HG03159 (cell line): ENCODE data around the gene SPEG.

Experiments
- ATAC-seq: cut with Tn5 transposase; IDR thresholded peaks from one replicate; pipeline ENCODE4 v1.9.1; 2021; ENCODE audit warnings: mild to moderate bottlenecking, moderate library complexity; ENCODE audit not compliant: unreplicated experiment

Gene SPEG

DNA sequence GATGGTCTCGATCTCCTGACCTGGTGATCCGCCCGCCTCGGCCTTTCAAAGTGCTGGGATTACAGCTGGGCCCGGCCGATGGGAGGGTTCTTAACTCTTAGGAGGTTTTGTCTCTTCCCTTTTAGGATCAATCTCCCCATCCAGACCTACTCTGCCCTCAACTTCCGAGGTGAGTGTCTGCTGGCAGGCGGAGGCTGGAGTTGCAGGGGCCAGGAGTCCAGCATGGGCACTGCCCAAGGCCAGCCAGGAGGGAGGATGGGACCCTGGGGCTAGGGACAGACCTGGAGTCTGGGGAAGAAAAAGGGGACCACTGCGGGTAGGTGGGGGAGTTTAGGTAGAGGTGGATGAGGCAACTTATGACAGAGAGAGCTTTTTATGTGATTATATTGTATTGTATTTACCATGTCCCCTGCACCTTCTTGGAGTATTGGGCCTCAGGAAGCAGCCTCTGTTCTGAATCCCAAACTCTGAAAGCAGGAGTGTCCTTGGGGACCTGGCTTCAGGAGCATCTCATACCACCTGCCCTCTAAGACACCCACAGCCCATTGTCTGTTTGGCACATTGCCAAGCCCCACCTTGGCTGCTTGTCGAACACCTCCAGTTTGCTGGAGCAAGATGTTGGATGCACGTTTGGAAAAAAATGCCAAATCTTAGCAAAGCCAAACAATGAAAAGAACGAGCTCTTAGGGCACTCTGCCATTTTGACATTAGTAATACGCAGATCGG lies 10.8 kb upstream of the SPEG start:
- no peak for ATAC-seq

DNA sequence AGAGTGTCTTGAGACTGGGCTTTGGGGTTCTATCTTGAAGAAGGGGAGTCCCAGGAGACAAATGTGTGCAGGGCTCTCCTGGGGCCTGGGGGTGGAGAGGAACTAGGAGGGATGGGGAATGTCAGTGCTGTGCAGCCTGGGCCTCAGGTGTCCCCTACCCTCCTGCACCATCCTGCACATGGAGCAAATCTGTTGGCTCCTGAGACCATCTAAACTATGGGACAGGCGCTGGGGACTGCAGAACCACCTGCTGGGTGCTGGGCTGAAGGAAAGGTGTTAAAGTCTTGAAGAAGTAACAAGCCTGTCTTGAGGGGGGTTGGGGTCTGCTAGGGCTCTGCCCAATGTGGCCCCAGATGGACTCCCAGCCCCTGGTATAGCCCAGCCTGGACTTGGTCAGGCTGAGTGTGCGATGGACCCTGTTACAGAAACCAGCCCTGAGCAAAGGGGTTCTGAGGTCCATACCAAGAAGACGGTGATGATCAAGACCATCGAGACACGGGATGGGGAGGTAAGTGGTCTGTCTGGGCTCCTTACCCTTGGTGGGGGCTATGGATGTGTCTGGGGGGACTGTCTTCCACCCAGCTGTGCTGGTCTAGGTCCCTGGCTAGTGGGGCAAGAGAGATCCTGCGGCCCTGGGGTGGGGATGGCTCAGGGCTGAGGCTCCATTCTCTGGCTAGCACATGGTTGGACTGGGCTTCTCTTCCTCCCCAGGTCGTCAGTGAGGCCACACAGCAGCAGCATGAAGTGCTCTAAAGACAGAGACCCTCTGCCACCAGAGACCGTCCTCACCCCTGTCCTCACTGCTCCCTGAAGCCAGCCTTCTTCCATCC lies 9.2 kb upstream of the SPEG start:
- no peak for ATAC-seq

DNA sequence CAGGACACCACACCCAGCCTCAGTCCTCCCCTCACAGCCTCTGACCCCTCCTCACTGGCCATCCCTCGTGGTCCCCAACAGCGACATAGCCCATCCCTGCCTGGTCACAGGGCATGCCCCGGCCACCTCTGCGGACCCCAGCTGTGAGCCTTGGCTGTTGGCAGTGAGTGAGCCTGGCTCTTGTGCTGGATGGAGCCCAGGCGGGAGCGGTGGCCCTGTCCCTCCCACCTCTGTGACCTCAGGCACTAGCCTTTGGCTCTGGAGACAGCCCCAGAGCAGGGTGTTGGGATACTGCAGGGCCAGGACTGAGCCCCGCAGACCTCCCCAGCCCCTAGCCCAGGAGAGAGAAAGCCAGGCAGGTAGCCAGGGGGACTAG lies 8.6 kb upstream of the SPEG start:
- no peak for ATAC-seq

DNA sequence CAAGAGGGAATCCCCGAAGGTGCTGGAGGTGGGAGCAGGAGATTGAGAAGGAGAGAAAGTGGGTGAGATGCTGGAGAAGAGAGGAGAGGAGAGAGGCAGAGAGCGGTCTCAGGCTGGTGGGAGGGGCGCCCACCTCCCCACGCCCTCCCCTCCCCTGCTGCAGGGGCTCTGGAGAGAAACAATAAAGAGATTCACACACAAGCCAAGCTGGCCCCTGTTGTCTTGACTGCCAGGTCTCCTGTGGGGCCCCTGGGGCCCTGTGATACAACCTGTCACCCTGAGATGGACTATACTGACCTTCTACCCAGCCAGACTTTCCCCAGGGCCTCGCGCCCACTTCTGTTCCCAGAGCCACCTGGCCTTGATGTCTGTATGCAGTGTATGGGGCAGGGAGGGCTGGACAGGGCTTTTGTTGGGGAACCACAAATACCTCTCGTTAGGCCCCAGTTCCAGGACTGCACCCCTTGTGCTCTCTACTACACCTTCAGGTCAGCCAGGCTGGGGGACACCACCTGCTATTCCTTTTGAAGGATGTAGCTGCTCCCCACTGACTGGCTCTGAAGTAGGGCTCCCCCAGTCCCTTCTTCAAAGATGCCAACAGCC lies 8.0 kb upstream of the SPEG start:
- ATAC-seq = no peak

DNA sequence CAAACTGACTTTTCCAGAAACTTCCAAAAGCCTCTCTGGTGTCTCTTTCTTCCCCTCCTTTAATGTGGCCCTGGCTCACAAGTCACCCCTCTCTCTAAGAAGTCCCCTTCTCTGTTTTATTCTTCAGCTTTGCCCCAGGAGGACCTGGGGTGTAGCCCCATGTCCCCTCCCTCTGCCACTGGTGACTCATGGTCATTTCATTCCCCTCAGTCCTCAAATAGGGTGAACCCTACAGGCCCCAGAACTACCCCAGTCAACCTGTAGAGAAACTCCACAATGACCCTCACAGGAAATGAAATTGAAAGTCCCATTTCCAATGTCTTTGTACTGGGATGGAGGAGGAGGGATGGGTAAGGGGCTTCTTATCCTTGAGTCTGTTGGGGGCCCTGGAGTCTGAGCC lies 6.2 kb upstream of the SPEG start:
- no peak for ATAC-seq

DNA sequence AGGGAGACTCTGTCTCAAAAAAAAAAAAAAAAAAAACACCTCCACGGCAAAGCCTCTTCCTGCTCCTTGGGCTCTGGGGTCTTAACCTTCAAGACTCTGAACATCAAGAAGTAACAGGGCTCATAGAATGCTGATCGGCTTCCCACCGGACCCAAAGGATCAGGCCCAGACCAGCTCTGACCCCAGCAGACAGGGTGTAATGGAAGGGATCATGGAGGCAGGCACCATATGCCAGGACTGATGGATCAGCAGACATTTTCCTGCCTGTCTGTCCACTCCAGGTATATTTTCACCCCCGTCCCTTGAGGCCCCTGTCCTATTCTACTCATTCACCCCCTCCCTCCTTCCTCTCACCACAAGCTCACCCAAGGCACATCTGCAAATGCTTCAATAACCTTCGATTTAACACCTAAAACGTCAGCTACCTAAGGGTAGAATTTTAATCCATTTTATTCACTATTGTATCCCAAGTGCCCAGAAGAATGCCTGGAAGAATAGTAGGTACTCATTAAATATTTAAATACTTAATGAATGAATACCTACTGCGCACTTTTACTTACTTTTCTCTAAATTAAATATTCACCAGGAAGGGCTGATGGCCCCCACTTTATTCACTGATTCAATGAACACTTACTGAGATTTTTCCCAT lies 4.6 kb upstream of the SPEG start:
- ATAC-seq = no peak

DNA sequence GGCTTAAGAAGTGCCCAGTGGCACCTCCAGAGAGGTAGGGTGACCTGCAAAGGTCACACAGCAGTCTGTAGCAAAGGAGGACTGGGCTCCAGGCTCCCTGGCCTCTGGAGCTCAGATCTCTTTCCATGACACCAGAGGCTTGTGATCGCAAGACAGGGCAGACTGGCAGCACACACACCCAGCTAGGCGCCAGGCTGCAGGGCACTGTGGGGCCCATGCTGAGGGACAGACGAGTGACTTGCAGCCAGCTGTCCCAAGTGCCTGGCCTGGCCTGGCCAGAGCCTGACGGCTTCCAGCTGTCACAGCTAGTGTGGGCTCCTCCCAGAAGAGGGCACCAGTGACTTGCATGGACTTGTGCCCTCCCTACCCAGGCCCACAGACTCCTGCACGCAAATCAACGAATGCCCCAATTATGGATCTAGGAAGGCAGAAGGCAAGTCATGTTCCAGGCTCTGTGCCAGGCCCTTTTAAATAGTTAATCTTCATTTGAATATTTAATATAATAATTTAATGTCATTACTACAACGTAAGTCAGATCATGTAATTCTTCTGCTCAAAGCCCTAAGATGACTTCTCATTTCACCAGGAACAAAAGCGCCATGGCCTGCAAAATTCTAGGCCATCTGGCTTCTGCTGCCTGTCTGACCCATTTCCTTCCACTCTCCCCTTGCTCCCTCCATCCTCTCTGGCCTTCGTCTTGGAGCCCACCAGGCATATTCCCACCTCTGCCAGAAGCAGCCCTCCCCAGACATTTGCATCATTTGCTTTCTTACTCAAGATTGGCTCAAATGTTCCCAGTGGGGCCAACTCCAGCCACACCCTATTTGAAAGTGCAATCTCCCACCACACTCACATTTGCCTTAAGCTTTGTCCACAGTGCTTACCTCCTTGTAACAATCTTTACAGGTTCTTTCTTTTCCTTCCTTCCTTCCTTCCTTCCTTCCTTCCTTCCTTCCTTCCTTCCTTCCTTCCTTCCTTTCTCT lies 3.7 kb upstream of the SPEG start:
- no peak for ATAC-seq

DNA sequence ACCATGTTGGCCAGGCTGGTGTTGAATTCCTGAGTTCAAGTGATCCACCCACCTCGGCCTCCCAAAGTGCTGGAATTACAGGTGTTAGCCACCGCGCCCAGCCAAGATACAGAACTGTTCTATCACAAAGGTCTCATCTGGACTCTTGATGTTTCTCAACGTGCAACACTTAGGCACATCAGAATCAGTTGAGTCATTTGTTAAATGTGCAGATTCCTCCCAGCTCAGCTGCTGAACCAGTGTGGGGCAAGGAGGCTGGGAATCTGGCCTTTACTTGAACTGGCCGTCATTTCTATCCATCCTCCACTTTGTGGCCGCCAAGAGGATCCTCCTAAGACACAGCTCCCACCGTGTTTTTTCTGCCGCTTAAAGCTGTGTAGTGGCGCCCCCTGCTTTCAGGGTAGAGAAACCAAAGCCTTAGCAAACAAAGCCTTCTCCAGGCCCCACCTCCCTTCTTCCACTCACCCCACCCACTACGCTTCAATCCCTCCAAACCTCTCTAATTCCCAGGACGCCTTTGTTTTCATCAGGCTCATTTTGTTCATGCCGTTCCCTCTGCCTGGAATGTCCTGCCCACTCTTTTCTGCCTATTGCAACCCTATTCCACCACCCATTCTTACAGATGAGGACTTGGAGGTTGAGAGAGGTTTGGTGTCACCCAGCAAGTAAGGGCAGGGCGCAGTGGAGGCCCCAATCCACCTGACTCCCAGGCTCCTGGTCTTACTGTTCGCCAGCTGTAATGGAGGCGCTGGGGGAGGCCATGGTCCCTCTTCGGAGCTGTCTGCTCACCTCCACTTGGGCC lies 776 bp upstream of the SPEG start:
- ATAC-seq = no peak

DNA sequence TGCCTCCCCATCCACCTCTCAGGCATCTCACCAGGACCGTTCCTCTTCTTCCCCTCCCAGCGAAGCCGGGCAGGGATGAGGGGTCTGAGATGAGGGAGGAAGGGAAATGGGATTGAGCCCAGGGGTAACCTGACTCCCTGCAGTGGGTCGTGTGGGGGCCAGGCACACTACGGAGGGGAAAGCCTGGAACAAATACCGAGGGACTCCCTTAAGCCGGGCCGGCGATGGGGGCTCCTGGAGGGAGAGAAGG lies 250 bp upstream of the SPEG start:
- no peak for ATAC-seq

DNA sequence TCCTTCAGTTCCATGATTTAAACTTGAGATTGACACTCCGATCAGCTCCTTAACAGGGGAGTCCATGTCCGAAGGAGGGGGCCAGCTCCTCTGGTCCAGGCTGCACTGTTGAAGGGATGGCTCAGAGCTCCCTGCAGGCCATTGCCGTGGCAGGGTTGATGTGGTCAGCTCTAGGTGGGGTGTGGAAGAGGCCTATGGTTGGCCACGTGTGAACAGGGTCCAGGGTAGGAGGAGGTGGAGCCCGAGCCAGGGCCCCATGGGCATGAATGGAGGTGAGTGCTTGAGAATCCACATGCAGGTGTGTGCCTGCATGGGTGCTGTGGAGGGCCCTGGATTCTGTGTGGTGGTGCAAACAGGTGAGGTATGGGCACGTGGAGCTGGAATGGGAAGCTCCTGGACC lies 1.1 kb downstream of the SPEG start:
- no peak for ATAC-seq

DNA sequence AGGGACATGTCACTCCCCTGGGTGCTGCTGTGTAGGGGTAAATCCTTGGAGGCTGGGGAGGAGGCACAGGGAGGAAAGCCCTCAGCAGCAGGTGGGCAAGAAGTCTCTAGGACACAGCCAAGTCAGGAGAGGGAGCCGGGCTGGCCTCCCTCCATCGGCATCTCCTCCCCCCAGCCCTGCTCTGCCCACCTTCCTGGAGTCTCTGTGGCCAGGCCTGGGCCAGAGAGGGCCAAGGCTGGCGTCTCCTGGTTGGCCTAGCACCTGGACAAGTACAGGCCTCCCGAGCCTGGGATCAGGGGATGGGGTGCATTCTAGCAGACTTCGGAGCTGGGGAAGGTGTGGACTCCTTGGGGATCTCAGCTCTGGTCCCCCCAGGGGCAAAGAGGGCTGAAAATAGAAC lies 1.8 kb downstream of the SPEG start:
- ATAC-seq = no peak

DNA sequence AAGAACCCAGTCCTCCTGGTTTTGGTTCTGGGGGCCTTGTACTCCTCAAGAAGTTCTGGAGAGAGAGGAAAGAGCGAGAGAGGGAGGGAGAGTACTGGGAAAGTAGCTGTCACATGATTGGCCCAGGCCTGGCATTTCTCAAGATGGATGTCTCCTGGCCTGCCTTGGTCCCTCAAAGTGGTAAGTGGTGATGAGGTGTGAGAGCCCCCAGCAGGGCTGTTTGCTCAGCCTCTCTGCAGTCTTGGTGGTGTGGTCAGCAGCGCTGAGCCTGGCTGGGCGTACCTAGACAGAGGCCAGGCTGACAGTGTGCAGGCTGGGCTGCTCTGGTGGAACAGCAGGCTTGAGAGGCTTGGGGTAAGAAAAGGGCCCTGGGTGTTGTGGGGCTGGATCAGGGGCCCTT lies 2.5 kb downstream of the SPEG start:
- ATAC-seq = no peak

DNA sequence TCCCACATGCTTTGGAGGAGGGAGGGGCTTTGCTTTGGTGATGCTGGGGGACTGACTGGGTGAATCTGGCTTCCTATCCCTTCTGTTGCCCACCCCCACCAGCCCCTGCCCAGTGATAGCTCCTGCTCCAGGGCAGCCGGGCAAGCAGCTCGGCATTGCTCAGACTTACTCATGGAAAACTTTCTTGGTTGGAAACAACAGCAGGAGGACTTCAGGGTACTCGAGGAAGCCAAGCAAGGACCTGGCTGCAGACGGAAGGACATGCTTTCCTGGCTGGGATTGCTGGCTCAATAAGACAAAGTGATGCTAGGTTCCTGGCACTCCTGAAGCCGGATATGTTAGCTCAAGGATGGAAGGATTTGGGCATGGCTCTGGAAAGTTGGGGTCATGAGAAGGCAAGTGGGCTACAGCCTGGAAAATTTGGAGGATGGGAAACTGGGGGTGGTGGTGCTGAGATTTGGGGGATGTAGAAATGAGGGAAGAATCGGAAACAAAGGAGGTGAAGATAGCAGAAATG lies 3.1 kb downstream of the SPEG start:
- no peak for ATAC-seq

DNA sequence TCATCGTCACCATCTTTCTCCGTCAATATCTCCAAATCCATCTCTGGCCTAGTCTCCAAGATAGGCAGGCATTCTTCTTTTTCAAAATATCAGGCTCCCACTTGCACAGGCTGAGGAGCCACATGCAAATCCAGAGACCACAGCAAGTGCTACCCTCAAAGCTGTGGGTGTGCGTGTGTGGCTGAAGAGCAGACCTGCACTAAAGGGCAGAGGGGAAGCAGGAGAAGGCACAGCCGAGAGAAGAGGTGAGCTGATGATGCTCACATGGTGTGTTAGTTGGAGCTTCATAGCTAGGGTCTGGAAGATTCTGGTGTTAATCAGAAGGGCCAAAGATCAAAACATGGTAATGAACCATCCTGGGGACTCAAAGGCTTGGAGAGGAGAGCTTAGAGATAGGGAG lies 3.8 kb downstream of the SPEG start:
- ATAC-seq = no peak

DNA sequence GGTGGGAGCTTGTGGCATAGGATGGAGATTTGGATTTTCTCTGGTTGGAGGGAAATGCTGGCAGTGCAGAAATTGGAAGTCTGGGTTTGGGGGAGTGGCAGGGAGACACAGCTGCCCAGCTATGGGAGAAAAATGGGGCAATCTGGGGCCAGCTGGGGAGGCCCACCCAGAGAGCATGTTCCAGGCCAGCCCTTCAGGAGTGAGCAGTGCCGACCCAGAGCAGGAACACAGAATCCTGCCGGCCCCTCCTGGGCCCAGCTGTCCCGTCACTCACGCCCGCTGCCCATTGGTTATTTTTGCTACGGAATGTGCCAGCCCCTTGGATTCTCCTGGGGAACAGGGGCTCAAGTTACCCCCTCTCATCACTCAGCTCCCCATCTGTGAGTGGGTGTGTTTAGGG lies 4.9 kb downstream of the SPEG start:
- no peak for ATAC-seq

DNA sequence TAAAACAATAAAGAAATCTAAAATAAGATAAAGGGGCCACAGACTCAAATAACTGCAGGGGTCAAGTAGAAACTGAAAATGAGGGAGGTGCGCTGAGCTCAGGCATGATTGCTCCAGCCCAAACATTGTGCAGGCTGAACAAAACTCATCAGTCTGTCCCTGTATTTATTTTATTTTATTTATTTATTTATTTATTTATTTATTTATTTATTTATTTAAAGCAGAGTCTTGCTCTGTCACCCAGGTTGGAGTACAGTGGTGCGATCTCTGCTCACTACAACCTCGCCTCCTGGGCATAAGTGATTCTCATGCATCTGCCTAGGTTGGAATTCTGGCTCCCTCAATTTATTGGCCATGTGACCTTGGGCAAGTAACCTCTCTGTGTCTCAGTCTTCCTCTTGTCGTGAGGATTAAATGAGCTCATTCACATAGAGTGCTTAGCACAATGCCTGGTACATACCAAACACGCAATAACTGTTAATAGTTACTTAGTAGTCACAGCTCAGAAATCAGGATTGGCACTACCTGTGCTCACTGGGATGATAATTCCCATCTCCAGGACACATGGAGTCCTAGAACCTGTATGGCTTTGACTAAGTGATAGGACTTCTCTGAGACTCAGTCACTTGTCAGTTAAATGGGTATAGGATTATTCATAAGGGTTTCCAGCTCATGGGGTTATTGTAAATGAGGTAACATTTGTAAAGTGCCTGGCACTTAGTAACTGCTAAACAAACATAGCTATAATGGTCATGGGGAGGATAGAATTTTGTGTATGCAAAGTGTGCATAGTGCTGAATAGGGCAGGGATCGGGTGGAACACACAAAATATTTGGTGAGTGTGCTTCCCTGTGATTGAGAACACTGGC lies 6.0 kb downstream of the SPEG start:
- no peak for ATAC-seq

DNA sequence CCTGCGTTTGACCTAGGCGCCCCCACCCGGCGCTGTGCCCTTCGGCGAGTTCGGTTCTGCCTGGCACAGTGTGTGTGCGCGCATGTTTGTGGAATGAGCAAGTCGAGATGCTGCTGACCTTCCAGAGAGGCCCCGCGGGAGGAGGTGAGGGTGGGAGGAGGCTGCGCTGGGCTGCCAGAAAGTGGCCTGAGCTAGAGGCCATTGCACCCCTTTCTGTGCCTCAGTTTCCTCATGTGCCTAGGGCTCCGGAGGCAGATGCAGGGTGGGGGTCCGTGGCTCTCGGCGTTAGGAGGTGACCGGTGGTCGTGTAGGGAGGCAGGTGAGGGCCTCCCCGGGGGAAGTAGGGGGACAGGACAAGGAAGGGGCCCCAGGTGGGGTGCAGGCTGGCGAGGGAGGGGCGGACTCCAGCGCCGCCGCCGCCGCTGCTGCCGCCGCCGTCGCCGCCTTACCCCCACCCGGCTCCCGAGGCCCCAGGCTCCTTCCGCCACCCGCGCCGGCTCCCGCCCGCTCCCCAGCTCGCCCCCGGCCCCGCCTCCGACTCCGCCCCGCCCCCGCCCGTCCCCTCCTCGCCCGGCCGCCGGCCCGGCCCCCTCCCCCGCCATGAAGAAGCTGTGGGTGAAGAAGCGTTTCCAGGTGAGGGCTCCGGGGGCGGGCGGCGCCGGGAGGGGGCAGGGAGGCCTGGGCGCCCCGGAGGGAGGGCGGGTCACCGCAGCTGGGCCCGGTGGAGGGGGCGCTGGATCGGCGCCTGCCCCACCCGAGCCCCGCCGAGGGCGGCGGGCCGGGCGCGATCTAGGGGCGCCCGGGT lies 7.0 kb downstream of the SPEG start:
- ATAC-seq = no peak
